ENCODE results near the gene ASCL4. TPM values are rescaled to one million over a fixed set of nuclear protein-coding genes. Genes with fewer than 3 reads are reported as not detected.

The ASCL4 gene
- total RNA-seq, 1 donor from 2014 or later = not detected

GRCh38 chr12:107778383-107779025 lies 4.0 kb downstream of the ASCL4 start:
- H3K4me3 Mint-ChIP-seq (ENCODE audit: unreplicated experiment) = no peak overlapping the region
- DNase-seq (ENCODE audit: low spot score) = no peak
- H3K27ac Mint-ChIP-seq (ENCODE audit: unreplicated experiment) = no peak overlapping the region
- H3K27me3 Mint-ChIP-seq (ENCODE audit: unreplicated experiment) = peaks cover 12% of the 10 kb centered on the region
- H3K36me3 Mint-ChIP-seq (ENCODE audit: low read depth, unreplicated experiment) = no peaks in the 10 kb centered on the region
- H3K9me3 Mint-ChIP-seq (ENCODE audit: unreplicated experiment) = no peaks in the 10 kb centered on the region
- TF ChIP-seq CTCF (IDR thresholded peaks at IDR 0.05; ENCODE audit: unreplicated experiment) = no peak
- peaks cover 11% of the 10 kb centered on the region for H3K4me1 Mint-ChIP-seq (ENCODE audit: unreplicated experiment)

- Mint-ChIP-seq H3K4me3 (ENCODE audit: unreplicated experiment) (no peak overlapping the region), H3K27ac (ENCODE audit: unreplicated experiment) (no peak overlapping the region), H3K27me3 (ENCODE audit: unreplicated experiment) (peaks cover 12% of the 10 kb centered on the region), H3K9me3 (ENCODE audit: unreplicated experiment) (no peaks in the 10 kb centered on the region), H3K36me3 (ENCODE audit: low read depth, unreplicated experiment) (no peaks in the 10 kb centered on the region), H3K4me1 (ENCODE audit: unreplicated experiment) (peaks cover 11% of the 10 kb centered on the region)
- TF ChIP-seq CTCF (IDR thresholded peaks at IDR 0.05; ENCODE audit: unreplicated experiment) = no peak
- DNase-seq (ENCODE audit: low spot score) = no peak
These were observed 4.8 kb downstream of the ASCL4 start for GRCh38 chr12:107779077-107779831.

- Mint-ChIP-seq H3K4me3 (ENCODE audit: unreplicated experiment) (no peak overlapping the region), H3K36me3 (ENCODE audit: low read depth, unreplicated experiment) (no peaks in the 10 kb centered on the region), H3K27ac (ENCODE audit: unreplicated experiment) (no peak overlapping the region), H3K9me3 (ENCODE audit: unreplicated experiment) (no peaks in the 10 kb centered on the region), H3K27me3 (ENCODE audit: unreplicated experiment) (peaks cover 6% of the 10 kb centered on the region), H3K4me1 (ENCODE audit: unreplicated experiment) (peaks cover 9% of the 10 kb centered on the region)
- no peak for DNase-seq (ENCODE audit: low spot score)
- no peak for TF ChIP-seq CTCF (IDR thresholded peaks at IDR 0.05; ENCODE audit: unreplicated experiment)
These were observed 5.8 kb downstream of the ASCL4 start for GRCh38 chr12:107780298-107780697.

- H3K27ac Mint-ChIP-seq (ENCODE audit: unreplicated experiment) = no peak overlapping the region
- peaks cover 2% of the 10 kb centered on the region for H3K27me3 Mint-ChIP-seq (ENCODE audit: unreplicated experiment)
- H3K9me3 Mint-ChIP-seq (ENCODE audit: unreplicated experiment) = no peaks in the 10 kb centered on the region
- no peak overlapping the region for H3K4me3 Mint-ChIP-seq (ENCODE audit: unreplicated experiment)
- TF ChIP-seq CTCF (IDR thresholded peaks at IDR 0.05; ENCODE audit: unreplicated experiment) = no peak
- peaks cover 9% of the 10 kb centered on the region for H3K4me1 Mint-ChIP-seq (ENCODE audit: unreplicated experiment)
- no peak for DNase-seq (ENCODE audit: low spot score)
- H3K36me3 Mint-ChIP-seq (ENCODE audit: low read depth, unreplicated experiment) = no peaks in the 10 kb centered on the region
These were observed 7.6 kb downstream of the ASCL4 start for GRCh38 chr12:107782067-107782466.

Data from endothelial cell (in vitro differentiated cells).